Kidney epithelial cell (primary cell): Measurements from ENCODE around the gene PRKG1. TPM values are rescaled to one million over a fixed set of nuclear protein-coding genes. Genes with fewer than 3 reads are reported as not detected.

ENCODE experiments used
- DNase-seq: peaks from one replicate; pipeline ENCODE4 v3.0.0-alpha.2; 2010; ENCODE audit warnings: low read depth
- H3K27me3 ChIP-seq: 2 replicates; pipeline ENCODE4 v1.6.0; 2011; ENCODE audit warnings: low read length; ENCODE audit not compliant: control insufficient read depth, insufficient read depth
- H3K36me3 ChIP-seq: 2 replicates; pipeline ENCODE4 v1.5.1; 2011; ENCODE audit warnings: low read length; ENCODE audit not compliant: control insufficient read depth, insufficient read depth
- H3K4me3 ChIP-seq: 2 replicates; pipeline ENCODE4 v1.5.1; 2011; ENCODE audit warnings: low read depth, mild to moderate bottlenecking, control low read depth, low read length
- CTCF ChIP-seq: IDR thresholded peaks from 2 replicates; pipeline ENCODE4 v1.5.1; 2011; ENCODE audit warnings: mild to moderate bottlenecking, moderate library complexity, low read length, control low read depth, inconsistent platforms; ENCODE audit not compliant: insufficient read depth, poor library complexity, severe bottlenecking
- total RNA-seq: library from RNA; depleted of rRNA; stranded (reverse); fragments of >200 nt; gene quantifications from 2 replicates; pipeline ENCODE4 v1.2.3, GENCODE V29; 2015

Gene PRKG1
- total RNA-seq, 1 donor from 2014 or later = 1.3 TPM

DNA sequence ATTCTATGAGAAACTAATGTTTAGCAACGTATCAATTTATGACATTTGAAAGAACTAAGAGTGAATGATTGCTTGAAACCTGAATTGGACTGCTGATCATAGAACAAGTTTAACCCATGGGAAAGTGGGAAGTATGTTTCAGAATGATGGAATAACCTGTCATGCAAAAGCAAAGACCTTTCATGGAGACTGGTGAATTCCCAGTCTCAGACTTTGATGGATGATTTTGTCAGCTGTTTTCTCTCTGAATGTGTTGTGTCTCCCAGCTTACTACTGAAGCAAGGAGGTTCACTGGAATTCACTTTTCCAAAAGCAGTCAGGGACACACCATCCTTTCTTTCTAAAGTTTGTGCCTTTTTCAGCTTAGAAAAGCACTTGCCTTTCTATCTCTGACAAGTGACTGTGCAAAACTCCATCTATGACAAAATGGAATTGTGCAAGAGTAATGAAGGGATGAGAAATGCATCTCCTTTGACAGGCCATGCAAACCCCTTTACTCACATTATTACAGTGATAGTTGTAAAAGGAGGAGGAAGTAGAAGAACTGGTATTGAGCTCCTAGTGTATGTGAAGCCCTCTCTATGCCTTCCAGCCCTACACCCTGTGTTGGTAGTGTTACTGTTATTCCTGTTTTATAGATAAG, 176.1 kb downstream of the PRKG1 start:
- H3K36me3 ChIP-seq = no peaks in the 10 kb centered on the region
- no peak for TF ChIP-seq CTCF

DNA sequence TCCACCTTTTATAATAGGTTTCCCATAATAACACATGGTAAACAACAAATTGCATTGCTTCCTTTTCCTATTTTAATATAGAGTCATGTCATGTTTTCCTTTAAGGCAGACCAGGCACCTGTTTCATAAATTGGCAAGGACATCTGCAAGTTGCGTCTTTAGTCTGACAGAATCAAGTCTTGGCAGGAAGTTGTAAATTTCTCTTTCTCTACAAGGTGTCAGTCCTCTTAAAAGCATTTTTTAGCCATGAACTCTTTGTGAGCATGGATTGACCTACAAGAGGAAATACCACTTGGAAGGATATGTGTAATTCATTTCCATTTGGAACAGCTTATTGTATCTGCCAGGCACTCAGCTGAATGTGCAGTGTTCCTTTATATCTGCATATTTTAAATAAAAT, 176.8 kb downstream of the PRKG1 start:
- no peak overlapping the region for H3K4me3 ChIP-seq
- no peak for TF ChIP-seq CTCF
- H3K36me3 ChIP-seq = no peaks in the 10 kb centered on the region
- DNase-seq = no peak
- H3K27me3 ChIP-seq = no peaks in the 10 kb centered on the region

More for the DNA sequence above, 176.1 kb downstream of the PRKG1 start:
- Histone ChIP-seq H3K27me3 (no peaks in the 10 kb centered on the region), H3K4me3 (no peak overlapping the region)
- DNase-seq = no peak

- no peak overlapping the region for H3K4me3 ChIP-seq
- H3K36me3 ChIP-seq = no peaks in the 10 kb centered on the region
- no peak for TF ChIP-seq CTCF
- no peak for DNase-seq
- H3K27me3 ChIP-seq = no peaks in the 10 kb centered on the region
Measured at GRCh38 chr10:51255381-51255780, 181.1 kb downstream of the PRKG1 start.

DNA sequence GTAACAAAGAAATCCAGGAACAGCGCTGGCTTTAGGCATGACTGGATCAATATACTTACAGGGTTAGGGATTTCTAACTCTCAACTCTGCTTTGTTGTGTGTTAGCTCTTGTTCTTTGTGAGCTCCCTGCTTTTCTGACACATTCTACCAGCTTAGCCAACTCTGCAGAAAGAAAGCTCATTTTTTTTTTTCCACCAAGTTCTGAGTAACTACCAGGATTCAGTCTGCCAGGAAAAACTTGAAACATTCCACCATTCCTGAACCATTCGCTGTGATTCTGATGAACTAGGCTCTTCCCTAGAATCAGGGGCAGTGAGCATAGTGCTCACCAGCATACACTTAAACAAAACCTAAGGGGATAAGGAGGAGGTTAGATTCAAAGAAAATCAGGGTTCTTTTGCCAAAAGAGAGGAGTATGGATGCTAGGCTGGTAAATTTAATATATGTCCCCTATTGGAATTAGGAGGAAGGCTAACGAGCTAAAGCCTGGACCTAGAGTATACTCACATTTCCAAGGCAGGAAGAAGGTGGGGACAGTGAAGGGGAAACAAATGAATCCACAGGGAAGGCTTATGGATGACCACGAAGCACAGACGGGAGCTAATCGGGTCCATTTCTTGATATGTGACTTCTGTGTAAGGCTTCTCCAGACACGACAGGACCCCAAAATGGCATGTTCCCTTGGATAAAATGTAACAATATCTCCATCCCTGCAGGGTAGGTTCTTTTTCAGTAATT, 183.4 kb downstream of the PRKG1 start:
- DNase-seq = no peak
- Histone ChIP-seq H3K4me3 (no peak overlapping the region), H3K36me3 (no peaks in the 10 kb centered on the region), H3K27me3 (no peaks in the 10 kb centered on the region)
- no peak for TF ChIP-seq CTCF

GRCh38 chr10:51260376-51260775, 186.1 kb downstream of the PRKG1 start:
- DNase-seq = no peak
- Histone ChIP-seq H3K27me3 (no peaks in the 10 kb centered on the region), H3K4me3 (no peak overlapping the region), H3K36me3 (no peaks in the 10 kb centered on the region)
- TF ChIP-seq CTCF = no peak
